NCI-H524 treated with DMSO at 0.1 percent for 48 hours (cell line): ENCODE data around the gene SOX5.
A peak's percentile ranks its signal among the peaks of the same experiment; 100 is the strongest.
"Not testable (repeated sequence)": the region's sequence is repeated elsewhere in the genome, so short reads cannot be mapped to it uniquely, and the experiment has no call there.

ENCODE experiments used
- DNase-seq: peaks from one replicate; lab custom pipeline; 2025; lab: John Stamatoyannopoulos, UW

Gene SOX5

GRCh38 chr12:23834076-23834475 is 115.4 kb downstream of the SOX5 start:
- DNase-seq: no peak

GRCh38 chr12:23831739-23832138 is 117.7 kb downstream of the SOX5 start:
- DNase-seq: no peak

DNA sequence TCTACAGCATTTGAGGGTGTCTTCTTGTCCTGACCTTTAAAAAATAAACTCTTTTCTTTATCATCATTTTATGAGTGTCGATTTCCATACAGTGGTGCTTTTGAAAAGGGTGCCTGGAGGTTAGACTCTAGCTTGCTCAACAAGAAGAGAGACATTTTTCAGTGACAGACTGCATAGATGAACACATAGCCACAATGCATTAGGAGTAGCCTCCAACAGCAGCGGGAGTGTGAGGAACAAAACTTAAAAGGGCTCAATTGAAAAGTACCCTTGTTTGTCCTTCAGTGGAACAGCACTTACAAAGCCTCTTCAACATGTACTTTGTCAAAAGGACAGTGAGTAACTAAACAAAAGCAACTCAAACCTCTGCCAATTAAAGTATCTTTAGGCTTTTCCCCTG is 119.3 kb downstream of the SOX5 start:
- no peak for DNase-seq

- no peak for DNase-seq
These were observed 122.1 kb downstream of the SOX5 start for GRCh38 chr12:23827353-23827752.

GRCh38 chr12:23825124-23825523 is 124.3 kb downstream of the SOX5 start:
- DNase-seq: not testable (repeated sequence)

DNA sequence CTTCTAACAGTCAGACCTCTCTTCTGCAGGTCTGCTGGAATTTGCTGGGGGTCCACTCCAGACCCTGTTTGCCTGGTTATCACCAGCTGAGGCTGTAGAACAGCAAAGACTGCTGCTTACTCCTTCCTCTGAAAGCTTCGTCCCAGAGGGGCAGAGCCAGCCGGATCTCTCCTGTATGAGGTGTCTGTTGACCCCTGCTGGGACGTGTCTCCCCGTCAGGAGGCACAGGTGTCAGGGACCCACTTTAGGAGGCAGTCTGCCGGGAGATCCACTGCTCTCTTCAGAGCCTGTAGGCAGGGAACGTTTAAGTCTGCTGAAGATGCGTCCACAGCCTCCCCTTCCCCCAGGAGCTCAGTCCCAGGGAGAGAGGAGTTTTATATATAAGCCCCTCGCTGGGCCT is 125.1 kb downstream of the SOX5 start:
- no peak for DNase-seq

- DNase-seq: not testable (repeated sequence)
These were observed 126.6 kb downstream of the SOX5 start for GRCh38 chr12:23822883-23823282.

DNA sequence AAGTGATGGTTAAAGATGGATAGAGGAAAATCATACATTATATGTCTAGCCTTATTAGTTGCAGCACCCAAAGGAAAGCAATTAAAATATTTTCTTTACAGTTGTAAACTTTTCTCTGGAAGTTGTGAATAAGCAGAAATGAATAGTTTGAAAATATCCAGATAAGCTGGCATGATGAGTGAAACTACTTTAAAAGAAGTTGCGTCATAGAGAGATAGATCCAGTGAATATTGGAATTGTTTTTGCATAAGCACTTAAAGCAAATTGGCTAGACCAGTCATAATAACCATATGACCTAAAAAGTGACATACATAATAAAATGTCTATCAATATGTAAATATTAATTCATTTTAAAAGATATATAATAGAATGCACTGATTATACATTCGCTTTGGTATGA is 132.1 kb downstream of the SOX5 start:
- no peak for DNase-seq

DNA sequence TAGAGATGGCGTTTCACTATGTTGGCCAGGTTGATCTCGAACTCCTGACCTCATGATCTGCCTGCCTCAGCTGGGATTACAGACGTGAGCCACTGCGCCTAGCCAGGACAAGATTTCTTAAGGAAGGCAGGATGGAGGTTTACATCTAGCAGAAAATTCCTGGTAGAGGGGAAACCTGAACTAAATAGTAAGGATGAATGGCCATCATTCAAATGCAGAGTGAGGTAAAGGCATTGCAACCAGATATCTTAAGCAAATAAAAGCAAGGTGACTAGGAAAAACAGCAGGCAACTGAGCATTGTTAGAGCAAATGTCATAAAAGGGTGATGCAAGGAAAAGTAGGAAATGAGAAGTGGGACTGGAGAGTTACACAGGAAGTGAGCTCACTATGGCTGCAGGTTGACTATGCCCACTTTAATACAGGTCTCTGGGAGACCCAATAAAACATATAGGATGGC is 133.0 kb downstream of the SOX5 start:
- no peak for DNase-seq

DNA sequence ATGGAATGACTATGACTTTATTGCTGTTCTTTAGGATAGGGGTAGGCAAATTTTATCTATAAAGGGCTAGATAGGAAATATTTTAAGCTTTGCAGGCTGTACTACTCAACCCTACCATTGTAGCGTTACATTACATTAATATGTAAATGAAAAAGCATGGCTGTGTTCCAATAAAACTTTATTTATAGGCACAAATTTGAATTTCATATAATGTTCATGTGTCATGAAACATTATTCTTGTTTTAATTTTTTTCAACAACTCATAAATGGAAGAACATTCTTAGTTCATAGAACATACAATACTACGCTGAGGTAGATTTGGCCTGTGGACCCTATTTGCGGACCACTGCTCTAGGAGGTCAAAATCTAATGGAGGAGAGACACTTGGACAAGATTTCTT is 133.7 kb downstream of the SOX5 start:
- no peak for DNase-seq

DNA sequence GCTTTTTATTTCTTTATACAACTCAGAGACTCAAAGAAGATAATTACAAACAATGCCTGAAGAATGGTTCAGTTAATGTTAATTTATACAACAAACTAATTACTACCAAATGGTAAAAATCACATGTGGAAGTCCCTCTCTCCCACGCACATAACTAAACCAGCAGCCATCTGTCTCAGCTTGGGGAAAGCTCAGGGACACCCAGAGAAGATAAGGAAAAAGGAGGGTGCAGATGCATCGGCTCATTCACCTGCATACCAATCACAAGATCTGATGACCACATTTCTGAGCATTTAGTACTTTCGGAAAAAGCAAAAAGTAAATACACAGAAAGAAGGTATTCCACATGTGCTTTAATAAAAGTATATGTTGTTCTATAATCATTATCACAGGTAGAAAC is 136.3 kb downstream of the SOX5 start:
- DNase-seq: peak; percentile 41

GRCh38 chr12:23810329-23810902 is 139.1 kb downstream of the SOX5 start:
- peak; percentile 92 for DNase-seq

DNA sequence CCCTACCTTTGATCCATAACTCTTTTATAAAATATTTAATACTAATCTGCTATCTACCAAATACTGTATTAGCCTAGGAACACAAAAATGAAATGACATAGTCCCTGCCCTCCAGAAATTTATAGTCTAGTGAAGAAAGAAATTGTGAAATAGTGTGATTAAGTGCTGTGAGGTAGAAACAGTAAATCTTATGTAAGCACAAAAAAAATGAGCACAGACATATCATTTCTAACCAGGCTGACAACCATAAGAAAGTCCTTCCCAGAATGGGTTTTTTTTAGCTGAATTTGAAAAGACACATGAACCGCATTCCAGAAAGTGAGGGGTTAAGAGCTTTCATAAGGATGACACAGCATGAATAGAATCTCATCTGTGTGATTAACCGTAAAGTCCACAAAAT is 145.9 kb downstream of the SOX5 start:
- DNase-seq: no peak

- DNase-seq: no peak
These were observed 154.0 kb downstream of the SOX5 start for GRCh38 chr12:23795494-23795893.

DNA sequence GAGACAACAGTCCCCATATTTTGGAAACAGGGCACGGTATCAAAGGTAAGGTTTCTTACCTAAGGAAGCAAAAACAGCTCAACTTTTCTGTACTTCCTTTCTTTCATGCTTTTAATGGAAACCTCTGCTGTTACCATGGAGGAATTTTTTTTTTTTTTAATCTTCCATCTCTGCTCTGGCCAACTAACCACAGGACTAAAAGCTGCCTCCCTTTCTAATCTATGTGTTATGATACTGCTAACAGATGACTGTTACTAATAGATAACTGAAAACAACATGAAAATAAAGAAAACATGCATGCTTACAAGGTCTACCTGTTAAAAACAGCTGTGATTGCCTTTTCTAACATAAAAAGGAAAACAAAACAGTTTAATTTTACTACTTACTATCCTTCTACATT is 168.4 kb downstream of the SOX5 start:
- no peak for DNase-seq

DNA sequence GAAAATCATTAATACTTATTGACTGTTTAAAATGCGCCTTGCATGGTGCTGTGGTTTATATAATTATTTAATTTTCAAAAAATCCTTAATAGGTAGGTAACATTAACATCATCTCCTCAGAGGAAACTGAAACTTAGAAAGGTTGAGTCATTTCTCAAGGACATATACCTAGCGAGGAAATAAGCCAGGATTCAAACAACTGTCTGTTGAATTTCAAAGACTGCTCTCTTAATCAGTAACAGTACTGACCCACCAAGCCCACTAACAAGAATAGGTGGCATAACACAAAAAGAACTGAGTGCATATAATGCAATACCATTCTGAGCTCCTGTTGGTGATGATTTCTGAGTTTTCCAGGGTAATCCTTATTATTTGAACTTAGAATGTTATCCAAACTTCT is 174.3 kb downstream of the SOX5 start:
- DNase-seq: no peak

- no peak for DNase-seq
These were observed 178.1 kb downstream of the SOX5 start for GRCh38 chr12:23771240-23771949.

DNA sequence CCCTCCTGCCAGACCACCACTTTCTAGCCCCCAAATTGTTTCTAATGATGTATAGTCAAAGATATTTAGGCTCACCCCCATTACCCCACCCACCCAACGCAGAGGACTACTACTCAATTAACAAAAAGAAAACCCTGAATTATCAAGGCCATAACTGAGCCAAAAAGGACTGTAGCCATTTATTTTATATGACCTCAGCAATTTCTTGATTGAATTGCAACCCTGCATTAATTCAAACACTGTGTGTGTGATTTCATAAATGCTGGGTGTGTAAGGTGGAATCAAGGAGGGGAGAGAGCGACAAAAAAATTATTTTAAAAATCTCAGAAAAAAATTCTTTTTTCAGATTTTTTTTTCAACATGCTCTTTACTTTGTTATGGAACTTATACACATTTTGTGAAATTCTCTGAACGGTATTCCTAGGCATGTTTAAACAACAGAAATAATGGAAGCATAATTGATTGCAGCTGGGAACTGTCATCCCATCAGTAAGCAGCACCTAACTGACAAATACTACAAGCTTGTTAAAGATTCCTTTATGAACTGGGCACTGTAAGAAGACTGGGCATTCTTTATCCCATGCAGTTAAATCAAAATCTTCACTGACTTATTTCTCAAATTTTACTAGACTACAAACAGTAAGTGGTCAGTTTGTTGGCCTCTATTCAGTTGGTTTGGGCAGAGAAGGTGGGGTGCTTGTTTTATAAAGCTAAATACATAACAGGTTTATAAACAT is 179.1 kb downstream of the SOX5 start:
- DNase-seq: no peak

DNA sequence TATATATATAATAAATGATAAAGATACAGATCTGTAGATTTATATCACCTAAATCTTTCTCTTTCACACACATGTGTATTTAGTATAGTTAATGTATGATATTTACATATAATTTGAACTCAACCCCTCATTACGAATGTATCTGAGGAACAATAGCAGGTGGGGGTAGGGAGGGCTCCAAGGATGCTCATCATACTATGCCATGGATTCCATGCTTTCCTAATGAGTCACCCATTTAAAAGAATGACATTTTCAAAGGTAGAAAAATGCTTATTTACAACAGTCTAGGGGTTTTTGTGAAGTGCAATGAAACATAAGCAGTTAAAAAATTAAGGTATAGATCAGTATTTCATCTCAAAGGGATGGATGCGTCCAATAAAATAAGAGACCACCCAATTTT is 181.6 kb downstream of the SOX5 start:
- no peak for DNase-seq

DNA sequence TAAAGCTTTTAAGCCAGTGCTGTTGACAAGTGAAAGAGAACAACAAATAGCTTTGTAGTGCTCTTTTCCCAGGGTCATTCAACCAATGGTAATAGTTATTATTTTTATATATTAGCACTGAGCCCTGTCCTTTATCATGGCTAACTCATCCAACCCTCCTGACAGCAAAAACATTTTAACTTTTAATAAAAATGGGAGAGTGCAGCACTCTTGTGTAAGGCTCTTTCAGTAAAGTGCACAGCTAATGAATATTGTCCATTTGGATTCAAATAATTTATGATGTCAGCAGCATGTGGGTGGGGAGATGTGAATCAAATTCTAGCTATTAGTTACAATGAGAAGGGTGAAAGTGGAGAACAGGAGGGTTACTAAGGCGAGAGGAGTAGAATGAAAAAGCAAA is 185.7 kb downstream of the SOX5 start:
- DNase-seq: no peak

DNA sequence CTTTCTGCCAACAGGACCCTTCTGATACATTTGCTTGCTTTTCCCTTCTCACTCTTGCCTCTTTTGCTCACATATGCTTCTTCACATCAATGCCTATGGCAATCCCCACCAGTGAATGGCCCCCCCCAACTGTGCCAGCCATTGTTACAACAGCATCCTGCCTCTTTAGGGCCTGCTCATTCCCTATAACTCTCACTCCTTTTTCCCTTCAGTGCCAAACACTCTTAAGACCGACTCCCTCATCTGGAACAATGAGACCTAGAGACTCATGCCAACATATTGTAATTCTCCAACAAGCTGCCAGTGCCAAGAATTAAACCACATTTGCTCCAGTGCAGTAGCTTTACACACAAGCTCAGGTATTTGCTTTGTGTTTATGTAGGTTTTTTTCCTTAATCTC is 189.0 kb downstream of the SOX5 start:
- DNase-seq: no peak

GRCh38 chr12:23758608-23759007 is 190.9 kb downstream of the SOX5 start:
- peak; percentile 61 for DNase-seq

- no peak for DNase-seq
These were observed 191.9 kb downstream of the SOX5 start for GRCh38 chr12:23757541-23757962.
